Measurements from ENCODE around the gene LRMDA. TPM values are rescaled to one million over a fixed set of nuclear protein-coding genes. Genes with fewer than 3 reads are reported as not detected.

Gene LRMDA
- total and polyA plus RNA-seq, 2 of the 4 experiments (the other 2 are of a cell fraction), result 0.07 TPM; not detected in 1

DNA sequence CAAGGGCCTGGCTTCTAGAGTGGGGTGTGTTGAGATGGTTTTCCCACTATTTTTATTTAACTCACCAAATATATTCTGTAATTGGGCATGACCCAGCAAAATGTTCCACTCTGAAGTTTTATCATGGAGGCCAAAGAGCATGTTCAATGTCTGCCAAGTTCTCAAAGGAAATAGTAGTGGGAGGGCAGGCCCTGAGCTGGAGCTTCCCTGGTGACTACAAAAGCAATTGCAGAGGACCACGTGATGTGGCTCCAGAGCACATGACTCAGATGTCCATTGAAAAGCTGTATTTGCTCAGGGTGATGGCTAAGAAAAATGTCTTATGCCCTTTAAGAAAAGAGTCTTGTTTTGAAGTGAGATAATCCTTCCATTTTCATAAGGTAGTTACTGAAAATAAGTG lies 1024.8 kb downstream of the LRMDA start:
- H3K14ac ChIP-seq (replicated peaks; ENCODE audit: low read depth, low read length), result no peak overlapping the region
- no peaks in the 10 kb centered on the region for H3K4me1 ChIP-seq (ENCODE audit: control insufficient read depth, insufficient read depth, low read length)
- no peak overlapping the region for H3K4me3 ChIP-seq (ENCODE audit: insufficient read depth, low read depth, low read length)
- no peak overlapping the region for H3K4me2 ChIP-seq (ENCODE audit: low read depth, low read length)
- H2AK5ac ChIP-seq (ENCODE audit: low read depth, low read length), result no peak overlapping the region
- ATAC-seq (ENCODE audit: low read depth), result no peak
- H4K91ac ChIP-seq (ENCODE audit: insufficient read depth, low read depth, low read length), result no peak overlapping the region
- no peak overlapping the region for H3K23ac ChIP-seq (ENCODE audit: low read depth, low read length)
- H3K9me3 ChIP-seq (ENCODE audit: control insufficient read depth, insufficient read depth, low read length), result no peaks in the 10 kb centered on the region
- intact Hi-C loops (cut with micrococcal nuclease), result no loop called here
- H4K5ac ChIP-seq (ENCODE audit: low read depth, low read length), result no peak overlapping the region
- no peak overlapping the region for H3K18ac ChIP-seq (ENCODE audit: low read depth, low read length)
- no peak overlapping the region for H3K56ac ChIP-seq (ENCODE audit: extremely low read depth, insufficient read depth, low read length)
- in situ Hi-C loops (cut with MboI; ENCODE audit: low sequenced_read_pairs), result no loop called here
- no peak overlapping the region for H3K4ac ChIP-seq (ENCODE audit: low read depth, low read length)
- ChIA-PET CTCF (interaction anchor here (0.7 to 1.4 kb wide), 2 partner anchors 12 kb away, joined by 3 read pairs; no protein-coding TSS in a partner anchor), POLR2A (ENCODE audit: unreplicated experiment) (no interaction called here)
- H2AFZ ChIP-seq (replicated peaks; ENCODE audit: low read length, poor library complexity), result no peak overlapping the region
- H3K27ac ChIP-seq (ENCODE audit: insufficient read depth, low read length), result no peak overlapping the region
- BruUV-seq (replicated peaks), result no TSS peak
- H3K9me1 ChIP-seq (ENCODE audit: insufficient read depth, low read length), result no peaks in the 10 kb centered on the region
- 86% methylated on average over 1 of the region's 1 CpG; no CpG with 5 or more reads in 1 of the 2 experiments for WGBS, 2 experiments (ENCODE audit: extremely low coverage in 2 of 2, insufficient read length in 1 of 2)
- no peak for DNase-seq
- H2BK5ac ChIP-seq (ENCODE audit: low read depth, low read length, poor library complexity, severe bottlenecking), result no peak overlapping the region
- dilution Hi-C loops (cut with HindIII; ENCODE audit: low sequenced_read_pairs, unreplicated experiment), result no loop called here
- H3K27me3 ChIP-seq (ENCODE audit: control insufficient read depth, insufficient read depth, low read length), result peaks cover 1% of the 10 kb centered on the region; the same call in 1 of the 2 replicates
- H4K20me1 ChIP-seq (ENCODE audit: insufficient read depth, low read length), result no peaks in the 10 kb centered on the region
- H2BK20ac ChIP-seq (ENCODE audit: low read depth, low read length), result no peak overlapping the region
- no peak overlapping the region for H3K9ac ChIP-seq (ENCODE audit: low read depth, low read length)
- no peak overlapping the region for H2BK120ac ChIP-seq (ENCODE audit: low read depth, low read length)
- H2BK15ac ChIP-seq (ENCODE audit: low read depth, low read length), result no peak overlapping the region
- TF ChIP-seq, protein P1, sequence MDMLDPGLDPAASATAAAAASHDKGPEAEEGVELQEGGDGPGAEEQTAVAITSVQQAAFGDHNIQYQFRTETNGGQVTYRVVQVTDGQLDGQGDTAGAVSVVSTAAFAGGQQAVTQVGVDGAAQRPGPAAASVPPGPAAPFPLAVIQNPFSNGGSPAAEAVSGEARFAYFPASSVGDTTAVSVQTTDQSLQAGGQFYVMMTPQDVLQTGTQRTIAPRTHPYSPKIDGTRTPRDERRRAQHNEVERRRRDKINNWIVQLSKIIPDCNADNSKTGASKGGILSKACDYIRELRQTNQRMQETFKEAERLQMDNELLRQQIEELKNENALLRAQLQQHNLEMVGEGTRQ (IDR thresholded peaks at IDR 0.05; ENCODE audit: low read depth, low read length), result peak; percentile 41; the same call in 1 of the 2 replicates
- TF ChIP-seq NFE2L2 (IDR thresholded peaks at IDR 0.05; ENCODE audit: low read depth, low read length), result no peak
- no peak for TF ChIP-seq CHD1 (IDR thresholded peaks at IDR 0.05; ENCODE audit: low read depth, low read length)
- no peak overlapping the region for H4K8ac ChIP-seq (ENCODE audit: low read depth in 2 of 2, low read length in 2 of 2)
- H3K36me3 ChIP-seq (ENCODE audit: control insufficient read depth, insufficient read depth, low read length), result no peaks in the 10 kb centered on the region
- no peaks in the 10 kb centered on the region for H3K79me1 ChIP-seq (ENCODE audit: low read depth in 1 of 2, low read length in 2 of 2)
- no peak overlapping the region for H2AK9ac ChIP-seq (replicated peaks; ENCODE audit: low read depth, low read length, poor library complexity)

Measured in IMR-90 (cell line).